OCI-LY3 (cell line): ENCODE measurements around the gene CARNS1.

Experiments
- EZH2phosphoT487 ChIP-seq: fragments of 200-600 bp; shearing (Covaris generic); IDR thresholded peaks from 2 replicates; pipeline ENCODE4 v1.6.1; 2018; ENCODE audit warnings: antibody characterized with exemption, mixed run types, low read depth
- TF ChIP-seq, protein P1 (sequence below): fragments of 200-600, 300-600 bp; sonication (generic); IDR thresholded peaks from 2 replicates; pipeline ENCODE4 v1.5.1; 2014; ENCODE audit warnings: antibody characterized with exemption, low read length, low read depth

DNA sequence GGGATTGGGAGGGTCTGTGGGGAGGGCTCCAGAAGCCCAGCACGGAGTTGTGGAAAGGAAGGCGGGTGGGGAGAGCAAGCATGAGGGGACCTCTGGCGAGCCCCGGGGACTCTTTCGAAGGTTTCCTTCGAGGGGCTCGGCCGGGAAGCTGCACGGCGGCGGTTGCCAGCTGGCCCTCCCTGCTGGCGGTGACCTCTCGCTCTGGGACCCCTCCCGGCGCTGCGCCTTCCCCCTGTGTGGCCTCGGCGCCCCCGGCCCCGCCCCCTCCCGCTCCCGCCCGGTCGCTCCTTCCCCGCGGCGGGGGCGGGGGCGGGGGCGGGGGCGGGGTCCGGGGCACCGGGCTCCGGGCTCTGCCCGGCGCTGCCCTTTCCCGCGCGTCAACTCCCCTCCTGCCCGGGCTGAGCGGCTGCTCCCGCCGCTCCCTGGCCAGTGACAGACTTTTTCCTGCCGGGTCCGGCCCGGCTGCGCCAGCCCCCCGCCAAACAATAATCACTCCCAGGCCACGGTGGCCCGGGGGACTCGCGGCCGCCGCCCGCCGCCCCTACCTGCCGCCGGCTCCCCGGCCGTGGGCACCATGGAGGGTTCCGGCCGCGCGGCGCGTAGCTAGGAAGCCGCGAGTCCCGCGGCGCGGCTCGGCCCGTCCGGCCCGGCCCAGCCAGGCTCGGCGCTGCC lies 43.0 kb upstream of the CARNS1 start:
- TF ChIP-seq, protein P1, sequence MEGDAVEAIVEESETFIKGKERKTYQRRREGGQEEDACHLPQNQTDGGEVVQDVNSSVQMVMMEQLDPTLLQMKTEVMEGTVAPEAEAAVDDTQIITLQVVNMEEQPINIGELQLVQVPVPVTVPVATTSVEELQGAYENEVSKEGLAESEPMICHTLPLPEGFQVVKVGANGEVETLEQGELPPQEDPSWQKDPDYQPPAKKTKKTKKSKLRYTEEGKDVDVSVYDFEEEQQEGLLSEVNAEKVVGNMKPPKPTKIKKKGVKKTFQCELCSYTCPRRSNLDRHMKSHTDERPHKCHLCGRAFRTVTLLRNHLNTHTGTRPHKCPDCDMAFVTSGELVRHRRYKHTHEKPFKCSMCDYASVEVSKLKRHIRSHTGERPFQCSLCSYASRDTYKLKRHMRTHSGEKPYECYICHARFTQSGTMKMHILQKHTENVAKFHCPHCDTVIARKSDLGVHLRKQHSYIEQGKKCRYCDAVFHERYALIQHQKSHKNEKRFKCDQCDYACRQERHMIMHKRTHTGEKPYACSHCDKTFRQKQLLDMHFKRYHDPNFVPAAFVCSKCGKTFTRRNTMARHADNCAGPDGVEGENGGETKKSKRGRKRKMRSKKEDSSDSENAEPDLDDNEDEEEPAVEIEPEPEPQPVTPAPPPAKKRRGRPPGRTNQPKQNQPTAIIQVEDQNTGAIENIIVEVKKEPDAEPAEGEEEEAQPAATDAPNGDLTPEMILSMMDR = no peak
- no peak for TF ChIP-seq EZH2phosphoT487
